GM18867 (cell line): ENCODE data around the gene SOAT1.

Experiments used
- ATAC-seq: cut with Tn5 transposase; IDR thresholded peaks from one replicate; pipeline ENCODE4 v1.9.1; 2021; ENCODE audit warnings: mild to moderate bottlenecking, moderate library complexity; ENCODE audit not compliant: unreplicated experiment

The SOAT1 gene

DNA sequence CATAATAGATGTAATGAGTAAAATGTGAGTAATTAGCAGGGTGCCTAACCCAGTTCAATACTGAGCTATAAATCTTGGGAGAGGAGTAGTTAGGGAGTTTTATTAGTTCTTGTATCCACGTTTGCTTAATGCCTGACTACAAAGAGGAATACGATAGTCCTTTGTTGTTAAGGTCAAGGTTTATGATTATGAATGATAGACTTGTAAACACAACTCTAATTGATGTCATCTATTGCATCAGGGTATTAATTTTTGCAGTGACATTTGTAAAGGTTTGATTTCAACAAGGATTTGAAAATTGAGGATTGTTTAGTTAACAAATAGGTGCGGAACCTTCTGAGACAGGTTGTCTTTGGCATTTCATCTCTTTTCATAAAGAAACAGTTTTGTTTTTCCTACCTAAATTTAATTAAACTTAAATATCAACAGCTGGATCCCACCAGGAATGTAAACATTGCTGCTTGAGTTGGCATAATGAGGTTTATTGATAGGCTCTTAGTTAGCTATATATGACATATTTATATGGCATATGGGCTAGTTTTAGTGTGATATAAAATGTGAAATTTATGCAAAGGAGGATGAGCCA, 9.7 kb downstream of the SOAT1 start:
- ATAC-seq = no peak

DNA sequence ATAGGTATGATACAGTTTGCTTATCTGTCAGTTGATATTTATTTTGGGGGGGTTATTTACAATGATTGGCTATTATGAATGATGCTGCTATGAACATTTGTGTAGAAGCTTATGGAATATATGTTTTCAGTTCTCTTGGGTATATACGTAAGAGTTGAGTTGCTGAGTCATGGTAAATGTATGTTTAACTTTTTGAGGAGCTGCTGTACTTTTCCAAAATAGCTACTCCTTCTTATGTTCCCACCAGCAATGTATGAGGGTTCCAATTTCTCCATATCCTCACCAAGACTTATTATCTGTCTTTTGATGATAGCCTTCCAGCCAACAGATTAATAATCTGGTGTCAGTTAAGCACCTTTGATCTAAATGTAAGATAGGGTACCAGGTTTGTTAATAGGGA, 11.9 kb downstream of the SOAT1 start:
- ATAC-seq = no peak

DNA sequence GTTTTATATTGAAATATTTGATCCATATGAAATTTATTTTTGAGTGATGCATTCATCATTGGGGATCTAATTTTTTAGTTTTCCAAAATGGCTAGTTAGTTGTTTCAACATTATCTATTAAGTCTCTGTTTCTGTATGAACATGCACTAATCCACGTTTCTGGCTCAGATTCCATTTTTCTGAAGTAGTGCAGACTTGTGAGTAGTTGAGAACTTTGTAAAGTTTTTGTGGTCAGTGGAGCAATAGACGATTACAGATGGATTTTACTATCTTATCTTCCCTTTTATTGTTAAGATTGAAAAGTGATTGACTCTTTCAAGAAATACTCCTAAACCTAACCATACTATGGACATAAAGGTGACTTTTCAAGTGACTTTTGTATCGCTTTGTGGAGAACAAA, 16.7 kb downstream of the SOAT1 start:
- no peak for ATAC-seq

DNA sequence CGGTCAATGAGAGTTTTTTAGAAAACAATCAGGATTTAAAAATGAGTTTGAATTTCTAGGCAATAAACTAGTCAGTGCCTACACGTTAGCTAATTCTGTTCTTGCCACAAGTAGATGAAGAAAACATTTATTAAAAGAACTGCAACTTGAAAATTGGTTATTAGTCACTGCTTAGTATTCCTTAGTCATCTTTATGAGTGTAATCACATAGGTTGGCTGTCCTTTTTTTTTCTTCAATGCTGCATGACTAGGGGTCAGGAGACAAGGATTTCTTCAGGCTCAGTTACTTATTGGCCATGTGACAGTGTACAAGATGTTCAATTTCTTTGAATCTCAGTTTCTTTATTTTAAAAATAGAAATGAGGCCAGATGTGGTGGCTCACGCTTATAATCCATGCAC, 17.1 kb downstream of the SOAT1 start:
- ATAC-seq = no peak

DNA sequence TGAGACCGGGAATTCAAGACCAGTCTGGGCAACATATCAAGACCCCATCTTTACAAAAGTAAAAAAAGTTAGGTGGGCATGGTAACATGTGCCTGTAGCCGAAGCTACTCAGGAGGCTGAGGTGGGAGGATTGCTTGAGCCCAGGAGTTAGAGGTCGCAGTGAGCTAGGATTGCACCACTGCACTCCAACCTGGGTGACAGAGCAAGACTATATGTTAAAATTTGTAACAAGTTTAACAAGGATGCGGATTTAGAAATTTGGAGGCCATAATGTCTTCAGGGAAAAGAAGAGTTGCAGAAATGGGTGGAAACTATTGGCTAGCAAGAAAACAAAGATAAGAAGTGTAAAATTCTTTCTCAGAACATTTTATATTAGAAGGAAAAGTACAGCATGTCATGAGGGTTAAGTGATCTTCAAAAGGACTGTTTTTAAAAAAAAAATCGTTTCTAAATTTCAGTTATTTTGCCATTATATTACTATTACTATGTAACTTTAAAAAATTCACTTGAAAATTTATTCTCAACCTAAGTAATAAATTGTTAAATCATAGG, 17.6 kb downstream of the SOAT1 start:
- no peak for ATAC-seq

DNA sequence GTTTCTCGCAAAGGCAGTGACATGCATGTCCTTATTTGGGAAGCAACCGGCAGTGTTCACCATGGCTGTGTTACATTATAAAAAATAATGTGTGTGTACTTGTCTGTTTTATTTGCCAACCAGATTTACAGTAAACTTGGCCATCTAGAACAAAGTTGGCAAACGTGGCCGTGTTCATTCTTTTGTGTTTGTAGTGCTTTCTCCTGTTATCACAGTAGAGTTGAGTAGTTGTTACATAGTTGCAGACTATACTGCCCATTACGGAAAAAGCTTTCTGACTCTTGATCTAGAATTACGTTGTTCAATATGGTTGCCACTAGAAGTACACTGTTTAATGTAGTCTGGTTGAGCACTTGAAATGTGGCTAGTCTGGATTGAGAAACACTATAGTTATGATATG, 19.4 kb downstream of the SOAT1 start:
- ATAC-seq = no peak

DNA sequence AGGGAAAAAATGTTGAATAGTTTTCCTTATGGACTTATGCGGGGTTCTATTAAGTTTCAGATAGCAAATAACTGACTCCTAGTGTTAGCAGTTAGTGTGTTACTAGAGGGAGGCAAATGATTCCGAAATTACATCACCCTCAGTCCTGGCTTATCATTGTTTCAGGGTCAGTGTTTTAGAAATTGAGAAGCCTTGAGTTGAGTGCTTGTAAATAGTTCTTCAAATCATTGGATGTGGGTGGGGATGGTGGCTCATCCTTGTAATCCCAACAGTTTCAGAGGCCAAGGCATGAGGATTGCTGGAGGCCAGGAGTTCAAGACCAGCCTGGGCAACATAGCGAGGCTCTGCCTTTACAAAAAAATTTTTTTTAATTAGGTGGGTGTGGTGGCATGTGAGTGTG, 21.3 kb downstream of the SOAT1 start:
- no peak for ATAC-seq

DNA sequence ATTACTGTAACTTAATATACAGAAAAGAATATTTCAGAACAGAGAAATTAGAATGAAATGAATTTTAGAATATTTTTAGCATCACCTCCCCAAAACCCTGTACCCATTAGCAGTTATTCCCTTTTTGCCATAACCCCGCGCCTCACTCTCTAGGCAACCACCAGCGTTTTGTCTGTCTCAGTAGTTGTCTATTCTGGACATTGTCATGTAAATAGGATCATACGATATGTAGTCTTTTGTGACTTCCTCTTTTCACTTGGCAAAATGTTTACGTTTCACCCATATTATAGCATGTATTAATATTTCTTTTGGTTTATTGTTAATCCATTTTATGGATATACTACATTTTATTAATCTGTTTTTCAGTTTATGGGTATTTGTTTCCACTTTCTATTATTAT, 24.9 kb downstream of the SOAT1 start:
- no peak for ATAC-seq

DNA sequence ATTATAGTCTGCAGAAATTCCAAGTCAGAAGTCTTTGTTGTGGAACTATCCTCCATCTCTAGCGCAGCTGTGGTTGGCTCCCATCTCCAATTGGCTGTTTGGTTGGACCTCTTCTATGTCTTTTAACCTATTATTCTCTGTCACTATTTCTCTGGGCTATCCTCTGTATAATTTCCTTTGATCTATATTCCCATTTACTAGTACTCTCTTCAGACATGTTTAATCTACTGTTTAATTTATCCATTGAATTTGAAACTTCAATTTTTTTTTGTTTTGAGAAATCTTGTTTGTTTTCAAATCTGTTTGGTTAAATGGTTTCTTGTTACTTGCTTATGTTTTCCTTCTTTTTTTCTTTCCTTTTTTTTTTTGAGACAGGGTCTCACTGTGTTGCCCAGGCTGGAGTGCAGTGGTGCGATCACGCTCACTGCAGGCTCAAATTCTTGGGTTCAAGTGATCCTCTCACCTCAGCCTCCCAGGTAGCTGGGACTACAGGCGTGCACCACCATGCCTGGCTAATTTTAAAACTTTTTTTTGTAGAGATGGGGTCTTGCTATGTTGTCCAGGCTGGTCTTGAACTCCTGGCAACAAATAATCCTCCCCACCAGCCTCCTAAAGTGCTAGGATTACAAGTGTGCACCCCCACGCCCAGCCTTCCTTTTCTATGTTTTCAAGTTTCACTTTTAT, 28.1 kb downstream of the SOAT1 start:
- ATAC-seq = no peak

DNA sequence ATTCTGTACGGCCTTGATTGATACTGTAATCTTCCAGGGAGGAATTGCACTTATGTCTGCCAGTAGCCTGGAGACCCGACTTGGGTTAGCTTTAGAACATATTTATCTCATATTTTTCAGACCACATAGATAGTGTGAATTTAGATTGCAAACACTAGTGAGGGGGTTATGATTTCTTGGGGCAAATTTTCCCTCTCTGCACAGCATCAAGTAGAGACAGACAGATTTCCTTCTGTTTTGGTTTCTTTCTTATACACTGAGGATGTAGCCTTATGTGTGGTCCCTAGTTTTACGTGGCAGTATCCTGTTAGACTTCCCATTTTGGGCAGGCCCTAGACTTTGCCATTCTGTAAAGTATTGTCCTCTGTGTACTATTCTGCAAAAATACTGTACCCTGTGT, 29.0 kb downstream of the SOAT1 start:
- ATAC-seq = no peak

DNA sequence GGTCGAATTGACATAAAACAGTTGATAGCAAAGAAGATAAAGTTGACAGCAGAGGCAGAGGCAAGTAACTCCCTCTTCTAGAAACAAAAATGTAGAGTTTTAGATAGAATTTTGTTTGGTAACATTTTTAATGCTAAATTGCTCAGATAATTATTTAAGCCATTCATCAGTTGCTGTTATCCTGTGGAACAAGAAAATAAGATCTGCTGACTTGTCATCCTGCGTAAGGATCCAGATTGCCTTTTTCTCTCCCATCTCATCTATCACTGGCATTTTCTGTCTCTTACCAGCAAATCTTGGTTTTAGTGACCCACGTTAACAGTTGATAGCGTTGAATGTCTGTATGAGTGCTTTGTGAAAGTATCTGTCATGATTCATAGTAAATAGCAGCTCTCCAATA, 29.8 kb downstream of the SOAT1 start:
- ATAC-seq = no peak

DNA sequence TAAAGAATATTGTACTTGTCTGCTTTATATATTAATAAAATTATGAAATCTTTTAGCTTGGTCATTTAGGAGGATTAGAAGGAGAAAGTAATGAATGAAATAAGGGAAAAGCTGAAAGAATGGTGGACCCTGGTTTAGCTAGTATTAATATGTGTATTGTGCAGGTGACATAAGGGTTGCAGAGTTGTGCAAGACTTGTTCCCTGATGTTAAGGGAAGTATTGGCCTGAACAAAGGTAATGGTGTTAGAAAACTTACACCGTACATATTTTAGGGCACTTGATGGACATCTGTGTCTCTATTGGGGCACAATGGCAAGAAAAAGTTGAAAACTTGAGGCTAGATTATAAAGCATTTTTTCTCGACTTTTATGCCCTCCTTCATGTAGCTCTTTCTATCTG, 32.2 kb downstream of the SOAT1 start:
- ATAC-seq = no peak

DNA sequence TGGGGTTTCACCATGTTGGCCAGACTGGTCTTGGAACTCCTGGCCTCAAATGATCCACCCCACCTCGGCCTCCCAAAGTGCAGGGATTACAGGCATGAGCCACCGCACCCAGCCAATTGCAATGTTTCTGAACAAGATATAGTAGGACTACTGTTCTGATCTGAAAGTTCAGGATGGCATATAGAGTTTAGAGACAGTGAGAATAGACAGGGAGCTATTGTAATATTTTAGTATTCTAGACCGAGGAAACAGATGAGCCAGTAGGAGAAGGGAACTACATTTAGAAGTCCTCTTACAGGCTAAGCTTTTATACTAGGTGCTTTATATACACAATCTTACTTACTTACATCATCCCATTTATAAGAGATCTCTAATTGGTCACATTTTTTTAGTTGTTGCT, 33.1 kb downstream of the SOAT1 start:
- ATAC-seq = no peak

DNA sequence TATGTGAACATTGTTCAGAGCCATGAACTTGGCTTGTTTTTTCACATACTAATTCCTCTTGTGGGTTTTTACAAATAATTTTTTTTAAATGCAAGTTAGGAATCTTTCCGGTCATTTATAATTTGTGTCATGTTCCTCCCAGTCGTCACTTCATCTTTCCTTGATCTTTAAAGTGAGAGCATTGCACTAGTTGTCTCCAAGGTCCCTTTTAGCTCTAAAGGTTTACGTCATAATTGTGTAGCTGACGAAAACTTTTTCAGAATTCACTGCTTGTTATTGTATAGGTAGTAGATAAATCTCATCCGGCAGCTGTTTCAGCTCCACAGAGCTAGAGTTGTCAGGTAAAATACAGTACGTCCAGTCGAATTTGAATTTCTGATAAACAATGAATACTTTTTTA, 33.6 kb downstream of the SOAT1 start:
- ATAC-seq = no peak

DNA sequence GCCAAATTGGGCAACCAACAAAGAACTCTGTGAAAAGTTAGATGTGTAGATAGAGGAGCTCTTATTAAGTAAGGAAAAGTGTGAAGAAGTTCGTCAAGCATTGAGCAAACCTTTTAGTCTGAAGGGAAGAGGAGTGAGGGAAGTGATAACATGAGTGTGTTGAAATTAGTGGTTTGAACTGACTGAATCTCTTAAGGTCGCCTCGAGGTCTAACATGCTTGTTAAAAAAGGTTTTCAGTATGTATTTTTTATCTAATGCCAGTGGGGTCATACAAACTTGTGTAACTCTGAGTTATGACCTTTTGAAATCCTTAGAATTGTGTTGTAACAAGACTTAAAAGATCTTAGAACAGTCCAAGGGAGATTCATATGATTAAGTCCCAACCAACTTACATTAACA, 34.1 kb downstream of the SOAT1 start:
- no peak for ATAC-seq

DNA sequence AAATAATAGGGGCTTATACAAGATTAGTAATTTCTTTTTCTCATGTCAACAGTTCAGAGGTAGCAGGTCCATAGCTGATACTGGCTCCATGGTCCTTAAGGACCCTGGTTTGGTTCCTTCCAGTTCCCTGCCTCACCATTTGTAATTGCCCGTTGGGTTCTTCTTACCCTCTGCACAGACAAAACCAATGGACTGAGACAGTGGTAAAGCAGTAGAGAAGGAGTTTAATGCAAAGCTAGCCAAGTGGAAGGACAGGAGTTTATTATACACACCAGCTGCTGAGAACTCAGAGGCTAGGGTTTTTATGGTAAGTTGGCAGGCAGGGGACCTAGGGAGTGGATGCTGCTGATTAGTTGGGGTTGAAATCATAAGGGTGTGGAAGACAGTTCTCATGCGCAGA, 36.3 kb downstream of the SOAT1 start:
- no peak for ATAC-seq

DNA sequence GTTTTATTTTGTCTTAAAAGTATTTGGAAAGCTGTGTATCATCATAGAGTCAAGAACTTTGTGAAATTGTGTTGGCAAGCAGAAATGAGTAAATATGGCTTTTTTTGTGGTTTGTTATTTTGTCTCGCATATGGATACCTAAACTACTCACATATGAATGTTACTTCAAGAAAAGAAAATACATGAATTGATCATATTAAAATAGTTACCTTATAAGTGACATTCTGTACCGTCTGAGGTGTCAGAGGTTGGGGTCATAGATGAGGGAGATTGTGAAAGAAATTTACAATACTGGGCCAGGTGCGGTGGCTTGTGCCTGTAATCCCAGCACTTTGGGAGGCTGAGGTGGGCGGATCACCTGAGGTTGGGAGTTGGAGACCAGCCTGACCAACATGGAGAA, 40.8 kb downstream of the SOAT1 start:
- ATAC-seq = no peak

DNA sequence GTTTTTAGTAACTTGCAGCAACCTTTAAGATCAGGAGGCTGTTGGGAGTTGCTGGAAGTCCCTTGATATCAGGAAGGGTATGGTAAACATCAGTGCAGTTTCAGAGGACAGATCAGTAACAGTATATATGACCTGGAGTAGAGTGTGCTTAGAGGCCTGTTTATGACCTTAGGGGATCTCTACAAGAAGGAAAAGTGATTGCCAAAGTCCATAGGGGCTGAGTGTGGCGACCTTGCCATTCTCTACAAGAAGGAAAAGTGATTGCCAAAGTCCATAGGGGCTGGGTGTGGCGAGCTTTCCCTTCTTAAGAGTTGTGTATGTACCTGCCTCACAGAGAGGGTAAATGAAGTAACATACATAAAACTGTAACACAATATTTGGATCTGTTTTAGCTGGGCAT, 43.7 kb downstream of the SOAT1 start:
- ATAC-seq = no peak

DNA sequence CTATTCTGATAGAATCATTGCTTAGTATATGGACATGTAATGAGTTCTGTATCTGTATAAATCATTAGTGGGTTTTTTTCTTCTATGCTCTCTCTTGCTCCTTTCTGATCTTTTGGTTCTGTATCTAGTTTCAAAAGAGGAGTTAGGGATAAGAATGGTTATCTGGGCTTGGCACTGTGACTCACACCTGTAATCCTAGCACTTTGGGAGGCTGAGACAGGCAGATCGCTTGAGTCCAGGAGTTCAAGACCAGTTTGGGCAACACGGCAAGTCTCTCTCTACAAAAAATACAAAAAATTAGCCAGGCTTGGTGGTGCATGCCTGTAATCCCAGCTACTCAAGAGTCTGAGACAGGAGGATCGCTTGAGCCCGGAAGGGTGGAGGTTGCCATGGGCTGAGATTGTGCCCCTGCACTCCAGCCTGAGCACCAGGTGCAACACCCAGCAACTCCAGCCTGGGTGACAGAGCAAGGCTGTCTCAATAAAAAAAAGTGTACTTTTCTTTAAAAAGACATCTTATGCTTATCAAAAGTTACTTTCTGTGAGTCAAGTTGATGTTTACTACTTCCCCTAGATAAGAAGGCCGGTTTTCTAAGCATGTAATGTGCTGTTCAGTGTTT, 44.5 kb downstream of the SOAT1 start:
- no peak for ATAC-seq

DNA sequence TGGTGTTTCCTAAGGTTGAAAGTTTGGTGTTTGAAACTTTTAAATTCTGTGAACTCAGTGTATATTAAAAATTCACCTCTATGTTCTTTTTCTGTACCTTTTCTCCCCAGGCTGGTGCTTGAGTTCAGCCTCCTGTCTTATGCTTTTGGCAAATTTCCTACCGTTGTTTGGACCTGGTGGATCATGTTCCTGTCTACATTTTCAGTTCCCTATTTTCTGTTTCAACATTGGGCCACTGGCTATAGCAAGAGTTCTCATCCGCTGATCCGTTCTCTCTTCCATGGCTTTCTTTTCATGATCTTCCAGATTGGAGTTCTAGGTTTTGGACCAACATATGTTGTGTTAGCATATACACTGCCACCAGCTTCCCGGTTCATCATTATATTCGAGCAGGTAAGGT, 47.3 kb downstream of the SOAT1 start:
- no peak for ATAC-seq

DNA sequence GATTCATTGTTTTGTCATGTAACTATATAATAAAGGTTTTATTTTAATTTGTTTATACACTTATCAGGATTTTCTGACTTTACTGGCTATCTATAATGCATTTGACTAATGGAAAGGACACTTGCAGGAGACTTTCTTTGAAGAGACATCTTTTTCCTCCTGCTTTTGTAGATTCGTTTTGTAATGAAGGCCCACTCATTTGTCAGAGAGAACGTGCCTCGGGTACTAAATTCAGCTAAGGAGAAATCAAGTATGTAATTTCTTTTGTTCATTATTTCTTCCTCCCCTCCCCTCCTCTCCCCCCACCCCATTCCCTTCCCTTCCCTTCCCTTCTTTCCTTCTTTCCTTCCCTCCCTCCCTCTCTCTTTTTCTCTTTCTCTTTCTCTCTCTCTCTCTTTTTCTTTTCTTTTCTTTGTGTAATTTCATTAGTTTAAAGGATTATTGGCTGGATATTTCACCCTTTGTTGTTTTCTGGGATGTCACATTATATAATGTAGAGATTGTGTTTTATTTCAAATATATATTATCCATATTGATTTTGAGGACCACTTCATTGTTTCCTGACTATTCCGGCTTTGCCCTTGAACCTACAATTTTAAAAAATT, 48.4 kb downstream of the SOAT1 start:
- ATAC-seq = no peak
